Ovary (tissue), 9 donors: Measurements from ENCODE around the gene SUSD3. TPM values are rescaled to one million over a fixed set of nuclear protein-coding genes. Genes with fewer than 3 reads are reported as not detected.

Source experiments
- polyA plus RNA-seq, 2 donors: library from polyadenylated mRNA; stranded (reverse); fragments of 200-250 nt in 1 of 2; fragments of 350-450 nt in 1 of 2; fragmentation: Illumina TruSeq in 1 of 2; extraction: RNeasy Lipid Tissue Mini Kit (QIAGEN cat#74804) in 1 of 2; gene quantifications; one replicate each; pipeline ENCODE4 v1.2.3, GENCODE V29; 2013 to 2014
- total RNA-seq, 7 donors: library from RNA; depleted of rRNA in 2 of 7; stranded (reverse); fragments of >200 nt in 2 of 7; fragmentation: NEBNext Ultra II Directional in 3 of 7; extraction: Animal tissue kit (Norgen Biotek cat#: 25700) in 3 of 7; gene quantifications; one replicate each; pipeline versions ENCODE4 v1.1.0 to v1.2.4, GENCODE V29; 2016 to 2023
- donor health status: DM: no; HTN: no; CAD: no; lungs with moderate emphysema.
- donor health status: DM: no; HTN: no; CAD: no.
- donor health status: Bipolar disorder and iron deficiency.
- donor health status: DM: yes; HTN: yes; CAD: no.
- donor health status: DM: no; HTN: no; CAD: no.
- donor health status: DM: yes; HTN: yes; CAD: no.

SUSD3 gene
- total and polyA plus RNA-seq, 9 donors = 9.6 to 66.1 (median 42.4) TPM

Other genes with a start within 250 kb of the SUSD3 start
- 10 to 100 TPM in 5 of 7 donors, 1 to 10 TPM in 2; 5.4 to 16.9 (median 11.2) TPM for gene ZNF484, start 180.7 kb upstream of the SUSD3 start, total RNA-seq
- 1 to 10 TPM; 2.7 to 4.5 TPM for gene ZNF484, start 180.7 kb upstream of the SUSD3 start, polyA plus RNA-seq
- gene FGD3, start 111.2 kb upstream of the SUSD3 start, total RNA-seq = 1 to 10 TPM; 1.3 to 6.7 (median 2.2) TPM
- 1 to 10 TPM; 1.1 to 1.4 TPM for gene FGD3, start 111.2 kb upstream of the SUSD3 start, polyA plus RNA-seq
- gene CARD19, start 37.5 kb downstream of the SUSD3 start, total RNA-seq = 10 to 100 TPM; 34.0 to 50.0 (median 44.7) TPM
- 10 to 100 TPM in 1 of 2 donors, 1 to 10 TPM in 1; 5.0 to 67.6 TPM for gene CARD19, start 37.5 kb downstream of the SUSD3 start, polyA plus RNA-seq
- gene NINJ1, start 75.5 kb downstream of the SUSD3 start, total RNA-seq = 10 to 100 TPM; 35.2 to 75.2 (median 40.6) TPM
- gene NINJ1, start 75.5 kb downstream of the SUSD3 start, polyA plus RNA-seq = 10 to 100 TPM in 1 of 2 donors, 1 to 10 TPM in 1; 7.5 to 46.1 TPM
- 10 to 100 TPM in 3 of 7 donors, 1 to 10 TPM in 4; 1.5 to 24.7 (median 7.1) TPM for gene WNK2, start 125.4 kb downstream of the SUSD3 start, total RNA-seq
- 1 to 10 TPM in 1 of 2 donors, under 1 TPM in 1; 0.53 to 1.0 TPM for gene WNK2, start 125.4 kb downstream of the SUSD3 start, polyA plus RNA-seq